H1 (cell line): ENCODE results near the gene CSDE1. TPM values are rescaled to one million over a fixed set of nuclear protein-coding genes. Genes with fewer than 3 reads are reported as not detected.

Experiments used
- polyA plus RNA-seq, 7 experiments: library from polyadenylated mRNA; depleted of rRNA in 3 of 7; stranded (reverse) in 5 of 7; unstranded in 2 of 7; fragments of >200 nt in 5 of 7; fragments of 200-250 nt in 2 of 7; gene quantifications; 1 replicate in 5 of 7; 2 replicates in 1 of 7; 4 replicates in 1 of 7; pipeline versions ENCODE4 v1.2.1 to v1.2.3, GENCODE V29; 2011 to 2013; ENCODE audit warnings: missing spikeins in 2 of 7, mixed read lengths in 2 of 7
- total RNA-seq: library from RNA; stranded (reverse); fragmentation: NEBNext Ultra II Directional; extraction: Animal tissue kit (Norgen Biotek cat#: 25700); gene quantifications from 2 replicates; pipeline ENCODE4 v1.2.1, GENCODE V29; 2021
- TF ChIP-seq, protein P1 (sequence below): IDR thresholded peaks from 2 replicates; pipeline ENCODE4 v1.6.1; 2012; ENCODE audit warnings: low read length, inconsistent platforms

The CSDE1 gene
- total and polyA plus RNA-seq, 2 of the 8 experiments (the other 6 are each of a cell fraction or from before 2014, with no cell fraction given), result 149 to 635 TPM

DNA sequence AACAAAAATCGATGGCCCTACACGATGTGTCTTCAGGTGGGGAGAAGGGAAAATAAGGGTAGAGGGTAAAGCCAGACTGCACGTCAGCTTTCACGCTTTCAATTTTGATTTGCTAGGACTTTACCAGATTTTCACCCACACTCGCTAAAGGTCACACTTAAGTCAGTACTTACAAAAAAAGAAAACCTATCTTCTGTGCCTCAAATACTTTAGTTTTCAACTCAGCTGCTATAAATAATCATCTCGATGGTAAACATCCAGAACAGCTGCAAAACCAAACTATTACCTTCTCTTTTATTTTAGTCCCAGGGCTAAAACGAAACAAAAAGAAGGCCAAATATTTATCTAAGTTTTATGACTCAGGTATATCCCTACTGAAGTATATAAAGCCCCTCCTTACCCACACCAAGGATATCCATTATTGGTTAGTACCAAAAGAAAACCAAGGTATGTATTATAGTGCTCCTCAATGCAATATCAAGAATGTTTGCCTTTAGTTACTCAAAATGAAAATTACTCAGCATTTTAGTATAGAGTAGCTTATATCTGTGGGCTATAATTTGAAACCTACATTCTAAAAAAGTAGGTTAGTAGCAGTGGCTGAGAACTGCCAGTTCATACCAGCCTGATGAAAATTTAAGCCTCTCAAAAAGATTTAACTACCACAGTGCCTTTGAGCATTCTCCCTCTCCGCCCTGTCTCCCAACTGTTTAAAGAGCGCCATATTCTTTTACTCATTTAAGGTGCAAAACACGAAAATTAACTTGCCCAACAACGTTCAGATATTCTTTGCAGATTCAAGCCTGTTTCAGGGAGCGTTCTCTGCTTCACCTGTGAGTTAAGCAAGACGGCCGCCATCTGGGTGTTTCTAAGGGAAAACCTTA lies 1.5 kb downstream of the CSDE1 start (continued):
- TF ChIP-seq, protein P1, sequence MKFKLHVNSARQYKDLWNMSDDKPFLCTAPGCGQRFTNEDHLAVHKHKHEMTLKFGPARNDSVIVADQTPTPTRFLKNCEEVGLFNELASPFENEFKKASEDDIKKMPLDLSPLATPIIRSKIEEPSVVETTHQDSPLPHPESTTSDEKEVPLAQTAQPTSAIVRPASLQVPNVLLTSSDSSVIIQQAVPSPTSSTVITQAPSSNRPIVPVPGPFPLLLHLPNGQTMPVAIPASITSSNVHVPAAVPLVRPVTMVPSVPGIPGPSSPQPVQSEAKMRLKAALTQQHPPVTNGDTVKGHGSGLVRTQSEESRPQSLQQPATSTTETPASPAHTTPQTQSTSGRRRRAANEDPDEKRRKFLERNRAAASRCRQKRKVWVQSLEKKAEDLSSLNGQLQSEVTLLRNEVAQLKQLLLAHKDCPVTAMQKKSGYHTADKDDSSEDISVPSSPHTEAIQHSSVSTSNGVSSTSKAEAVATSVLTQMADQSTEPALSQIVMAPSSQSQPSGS, result no peak
